Activated naive CD8-positive, alpha-beta T cell treated with anti-CD3 and anti-CD28 coated beads, Interleukin-2, amount 50 U/mL, for 24 hours (primary cell): ENCODE data around the gene IFNAR2.
"Not testable (repeated sequence)": the region's sequence is repeated elsewhere in the genome, so short reads cannot be mapped to it uniquely, and the experiment has no call there.

Experiments used
- ATAC-seq: fragments of 150-1000 bp; cut with Tn5 transposase; one replicate; pipeline ENCODE4 v1.10.0; 2021
- DNase-seq: peaks from one replicate; pipeline ENCODE4 v3.0.0; 2021
- H3K27ac Mint-ChIP-seq: one replicate; pipeline ENCODE4 v1.8.0; 2021; ENCODE audit warnings: mild to moderate bottlenecking, mixed read lengths
- H3K27me3 Mint-ChIP-seq: one replicate; pipeline ENCODE4 v1.8.0; 2021; ENCODE audit warnings: mixed read lengths
- H3K36me3 Mint-ChIP-seq: one replicate; pipeline ENCODE4 v1.8.0; 2021; ENCODE audit warnings: low read depth, mixed read lengths
- H3K4me1 Mint-ChIP-seq: one replicate; pipeline ENCODE4 v1.8.0; 2021; ENCODE audit warnings: mixed read lengths
- H3K4me3 Mint-ChIP-seq: one replicate; pipeline ENCODE4 v1.8.0; 2021; ENCODE audit warnings: mild to moderate bottlenecking, moderate library complexity, mixed read lengths
- H3K9me3 Mint-ChIP-seq: one replicate; pipeline ENCODE4 v1.8.0; 2021; ENCODE audit warnings: mixed read lengths

The IFNAR2 gene

DNA sequence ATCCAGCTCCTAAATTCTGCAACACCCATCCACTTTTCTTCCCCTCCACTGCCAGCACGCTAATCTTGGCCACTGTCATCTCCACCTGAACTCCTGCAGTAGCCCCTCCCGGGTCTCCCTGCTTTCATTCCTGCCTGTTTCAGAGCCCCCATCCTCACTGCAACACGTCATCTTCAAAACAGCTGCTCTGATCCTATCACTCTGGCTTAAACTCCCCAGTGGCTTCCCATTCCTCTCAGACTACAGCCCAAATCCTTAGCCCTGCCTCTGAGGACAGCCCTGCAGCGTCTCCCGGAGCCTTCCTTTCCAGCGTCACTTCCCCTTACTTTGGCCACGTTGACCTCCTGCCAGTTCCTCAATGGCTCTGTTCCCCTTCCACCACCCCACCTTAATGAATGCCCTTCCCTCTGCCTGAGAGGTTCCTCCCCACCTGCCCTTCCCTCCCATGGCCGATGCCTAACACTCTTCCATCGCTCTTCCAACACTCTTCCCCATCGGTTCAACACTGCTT lies 22.9 kb upstream of the IFNAR2 start:
- ATAC-seq (no peak), DNase-seq (no peak)
- no peak overlapping the region for H3K4me3 Mint-ChIP-seq
- H3K4me1 Mint-ChIP-seq: peaks cover 66% of the 10 kb centered on the region
- H3K36me3 Mint-ChIP-seq: no peaks in the 10 kb centered on the region
- no peaks in the 10 kb centered on the region for H3K27me3 Mint-ChIP-seq
- no peak overlapping the region for H3K27ac Mint-ChIP-seq
- H3K9me3 Mint-ChIP-seq: peaks cover 10% of the 10 kb centered on the region

DNA sequence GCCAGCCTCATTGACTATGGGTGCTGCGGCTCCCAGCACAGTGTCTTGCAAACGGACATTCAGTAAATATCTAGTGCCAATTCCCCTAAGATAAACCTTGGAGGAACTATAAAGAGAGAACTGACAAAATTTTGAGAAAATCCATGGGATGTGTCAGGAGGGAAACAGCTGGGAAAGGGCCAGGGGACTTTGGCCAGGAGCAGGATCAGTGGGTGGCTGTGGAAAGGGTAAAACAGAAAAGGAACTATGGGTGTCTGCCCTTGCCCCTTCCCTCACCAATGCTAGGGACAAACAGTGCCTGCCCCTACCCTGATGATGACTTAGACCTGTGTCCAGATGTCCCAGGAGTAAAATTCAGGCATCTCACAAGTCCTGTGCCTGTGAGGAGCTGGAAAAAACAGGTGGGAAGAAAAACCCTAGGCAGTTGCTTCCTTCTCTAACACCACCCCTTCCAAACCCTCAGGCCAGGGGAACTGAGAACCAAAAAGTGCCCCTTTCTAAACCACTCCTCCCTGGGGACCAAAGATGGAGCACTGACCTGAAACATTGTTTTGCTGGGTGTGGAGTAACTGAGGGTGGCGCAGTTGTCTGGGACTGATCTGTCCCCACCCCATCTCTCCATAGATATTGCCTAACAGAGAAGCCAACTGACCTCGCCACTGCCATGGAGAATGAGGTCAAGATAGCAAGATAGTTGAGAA lies 22.1 kb upstream of the IFNAR2 start:
- Mint-ChIP-seq H3K27me3 (no peaks in the 10 kb centered on the region), H3K4me1 (peaks cover 71% of the 10 kb centered on the region), H3K9me3 (peaks cover 10% of the 10 kb centered on the region), H3K27ac (no peak overlapping the region), H3K36me3 (peaks cover 1% of the 10 kb centered on the region), H3K4me3 (no peak overlapping the region)
- DNase-seq (no peak), ATAC-seq (no peak)

GRCh38 chr21:33208534-33208933 lies 21.2 kb upstream of the IFNAR2 start:
- ATAC-seq (no peak), DNase-seq (no peak)
- H3K4me3 Mint-ChIP-seq: no peak overlapping the region
- no peak overlapping the region for H3K27ac Mint-ChIP-seq
- H3K9me3 Mint-ChIP-seq: peaks cover 10% of the 10 kb centered on the region
- peaks cover 71% of the 10 kb centered on the region for H3K4me1 Mint-ChIP-seq
- peaks cover 1% of the 10 kb centered on the region for H3K36me3 Mint-ChIP-seq
- no peaks in the 10 kb centered on the region for H3K27me3 Mint-ChIP-seq

GRCh38 chr21:33211305-33211704 lies 18.4 kb upstream of the IFNAR2 start:
- no peak for ATAC-seq
- H3K27ac Mint-ChIP-seq: no peak overlapping the region
- H3K4me3 Mint-ChIP-seq: no peak overlapping the region
- H3K36me3 Mint-ChIP-seq: peaks cover 1% of the 10 kb centered on the region
- H3K4me1 Mint-ChIP-seq: peaks cover 75% of the 10 kb centered on the region
- peaks cover 14% of the 10 kb centered on the region for H3K9me3 Mint-ChIP-seq
- no peak for DNase-seq
- H3K27me3 Mint-ChIP-seq: no peaks in the 10 kb centered on the region

DNA sequence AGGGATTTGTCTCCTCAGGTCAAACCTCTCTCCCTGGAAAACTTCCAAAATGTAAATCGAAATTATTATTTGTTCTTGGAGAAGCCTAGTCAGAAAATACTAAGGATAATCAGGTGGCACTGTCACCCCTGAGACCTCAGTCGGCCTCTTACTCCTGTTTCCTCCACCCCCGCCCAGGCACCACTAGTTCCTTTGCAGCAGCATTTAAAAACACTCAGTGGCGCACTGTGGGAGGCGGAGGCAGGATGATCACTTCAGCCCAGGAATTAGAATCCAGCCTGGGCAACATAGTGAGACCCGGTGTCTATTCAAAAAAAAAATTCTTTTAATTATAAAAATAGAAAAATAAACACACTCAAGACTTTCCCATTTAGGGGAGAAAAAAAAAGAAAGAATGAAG lies 18.0 kb upstream of the IFNAR2 start:
- no peaks in the 10 kb centered on the region for H3K27me3 Mint-ChIP-seq
- ATAC-seq (no peak), DNase-seq (no peak)
- no peak overlapping the region for H3K27ac Mint-ChIP-seq
- peaks cover 1% of the 10 kb centered on the region for H3K36me3 Mint-ChIP-seq
- H3K4me3 Mint-ChIP-seq: peak overlapping the region; percentile 51
- peaks cover 14% of the 10 kb centered on the region for H3K9me3 Mint-ChIP-seq
- peaks cover 77% of the 10 kb centered on the region for H3K4me1 Mint-ChIP-seq

- Mint-ChIP-seq H3K27ac (peak overlapping the region; percentile 71), H3K4me1 (peaks cover 77% of the 10 kb centered on the region), H3K36me3 (peaks cover 1% of the 10 kb centered on the region), H3K4me3 (peak overlapping the region; percentile 51), H3K9me3 (peaks cover 14% of the 10 kb centered on the region), H3K27me3 (no peaks in the 10 kb centered on the region)
- ATAC-seq (peak; percentile 17), DNase-seq (no peak)
Observed at GRCh38 chr21:33212159-33212851, 17.4 kb upstream of the IFNAR2 start.

GRCh38 chr21:33214056-33214455 lies 15.7 kb upstream of the IFNAR2 start:
- ATAC-seq (no peak), DNase-seq (no peak)
- Mint-ChIP-seq H3K9me3 (peaks cover 8% of the 10 kb centered on the region), H3K4me1 (peaks cover 79% of the 10 kb centered on the region), H3K36me3 (peaks cover 4% of the 10 kb centered on the region), H3K27me3 (no peaks in the 10 kb centered on the region), H3K27ac (peak overlapping the region; percentile 28), H3K4me3 (no peak overlapping the region)

DNA sequence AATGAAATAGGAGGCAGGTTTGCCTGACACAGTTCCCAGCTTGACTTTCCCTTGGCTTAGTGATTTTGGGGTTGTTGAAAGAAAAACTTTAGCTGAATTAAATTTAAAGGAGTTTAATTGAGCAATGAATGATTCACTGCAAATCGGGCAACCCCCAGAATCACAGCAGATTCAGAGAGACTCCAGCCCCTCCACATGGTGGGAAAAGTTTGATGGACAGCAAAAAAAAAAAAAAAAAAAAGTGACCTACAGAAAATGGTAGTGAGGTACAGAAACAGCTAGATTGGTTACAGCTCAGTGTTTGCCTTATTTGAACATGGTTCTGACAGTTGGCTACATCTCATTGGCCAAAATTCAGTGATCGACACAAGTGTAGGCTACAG lies 12.6 kb upstream of the IFNAR2 start:
- DNase-seq (no peak), ATAC-seq (no peak)
- Mint-ChIP-seq H3K36me3 (peaks cover 4% of the 10 kb centered on the region), H3K27me3 (no peaks in the 10 kb centered on the region), H3K9me3 (peaks cover 24% of the 10 kb centered on the region), H3K4me3 (no peak overlapping the region), H3K4me1 (peaks cover 73% of the 10 kb centered on the region), H3K27ac (no peak overlapping the region)

DNA sequence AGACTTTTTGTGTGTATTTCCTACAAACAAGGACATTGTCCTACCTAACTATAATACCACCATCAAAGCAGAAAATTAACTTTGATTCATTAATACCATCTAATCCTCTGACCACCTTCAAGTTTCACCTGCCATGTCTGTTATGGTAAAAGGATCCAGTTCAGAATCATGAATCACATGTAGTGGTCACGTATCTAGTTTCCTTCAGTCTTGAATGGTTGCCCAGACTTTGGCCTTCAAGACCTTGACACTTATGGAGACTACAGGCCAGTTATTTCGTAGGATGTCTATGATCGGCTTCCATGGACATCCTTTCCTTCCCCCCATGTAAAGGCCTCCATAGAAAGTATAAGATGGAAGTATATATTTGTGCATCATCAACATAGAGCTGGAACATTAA lies 10.4 kb upstream of the IFNAR2 start:
- Mint-ChIP-seq H3K27ac (no peak overlapping the region), H3K27me3 (no peaks in the 10 kb centered on the region), H3K9me3 (peaks cover 24% of the 10 kb centered on the region), H3K4me1 (peaks cover 51% of the 10 kb centered on the region), H3K36me3 (peaks cover 4% of the 10 kb centered on the region), H3K4me3 (no peak overlapping the region)
- DNase-seq: no peak
- ATAC-seq: no peak

- H3K27ac Mint-ChIP-seq: no peak overlapping the region
- no peak for ATAC-seq
- H3K27me3 Mint-ChIP-seq: no peaks in the 10 kb centered on the region
- H3K4me3 Mint-ChIP-seq: no peak overlapping the region
- no peak for DNase-seq
- H3K9me3 Mint-ChIP-seq: peaks cover 24% of the 10 kb centered on the region
- peaks cover 4% of the 10 kb centered on the region for H3K36me3 Mint-ChIP-seq
- H3K4me1 Mint-ChIP-seq: peaks cover 47% of the 10 kb centered on the region
Observed at GRCh38 chr21:33219954-33220353, 9.8 kb upstream of the IFNAR2 start.

- not testable (repeated sequence) for ATAC-seq, H3K4me3 Mint-ChIP-seq, H3K27me3 Mint-ChIP-seq, H3K36me3 Mint-ChIP-seq, DNase-seq, H3K27ac Mint-ChIP-seq
- Mint-ChIP-seq H3K4me1 (peaks cover 20% of the 10 kb centered on the region), H3K9me3 (peaks cover 13% of the 10 kb centered on the region)
Observed at GRCh38 chr21:33225376-33225775, 4.4 kb upstream of the IFNAR2 start.

GRCh38 chr21:33228455-33228854 lies 1.3 kb upstream of the IFNAR2 start:
- peaks cover 41% of the 10 kb centered on the region for H3K4me1 Mint-ChIP-seq
- no peak for ATAC-seq
- DNase-seq: no peak
- no peaks in the 10 kb centered on the region for H3K27me3 Mint-ChIP-seq
- H3K9me3 Mint-ChIP-seq: no peaks in the 10 kb centered on the region
- H3K27ac Mint-ChIP-seq: no peak overlapping the region
- peaks cover 20% of the 10 kb centered on the region for H3K36me3 Mint-ChIP-seq
- no peak overlapping the region for H3K4me3 Mint-ChIP-seq

DNA sequence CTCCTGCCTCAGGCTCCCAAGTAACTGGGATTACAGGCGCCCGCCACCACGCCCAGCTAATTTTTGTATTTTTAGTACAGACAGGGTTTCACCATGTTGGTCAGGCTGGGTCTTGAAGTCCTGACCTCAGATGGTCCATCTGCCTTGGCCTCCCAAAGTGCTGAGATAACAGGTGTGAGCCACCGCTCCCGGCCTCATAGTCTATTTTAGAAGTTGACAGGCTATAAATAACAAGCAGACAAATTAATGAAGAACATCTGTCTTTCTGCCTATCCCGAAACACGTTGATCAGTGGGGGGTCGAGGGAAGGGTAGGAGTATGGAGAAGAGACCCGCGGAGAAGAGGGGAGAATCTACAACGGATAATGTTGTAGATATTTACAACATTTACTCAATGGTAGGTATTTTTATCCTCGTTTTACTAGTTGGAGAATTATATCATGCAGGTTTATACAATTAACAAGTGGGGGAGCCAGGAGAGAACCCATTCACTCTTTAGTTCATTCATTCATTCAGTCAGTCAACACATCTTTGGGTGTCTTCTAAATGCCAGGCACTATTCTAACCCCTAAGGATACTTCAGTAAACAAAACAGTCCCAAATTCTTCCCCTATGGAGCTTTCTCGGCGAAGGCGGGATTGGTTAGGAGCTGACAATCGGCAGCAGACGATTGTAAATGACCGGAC lies 497 bp upstream of the IFNAR2 start:
- Mint-ChIP-seq H3K4me1 (peaks cover 48% of the 10 kb centered on the region), H3K27ac (peak overlapping the region; percentile 80), H3K27me3 (no peaks in the 10 kb centered on the region), H3K9me3 (no peaks in the 10 kb centered on the region), H3K4me3 (peak overlapping the region; percentile 90), H3K36me3 (peaks cover 23% of the 10 kb centered on the region)
- DNase-seq: no peak
- no peak for ATAC-seq

DNA sequence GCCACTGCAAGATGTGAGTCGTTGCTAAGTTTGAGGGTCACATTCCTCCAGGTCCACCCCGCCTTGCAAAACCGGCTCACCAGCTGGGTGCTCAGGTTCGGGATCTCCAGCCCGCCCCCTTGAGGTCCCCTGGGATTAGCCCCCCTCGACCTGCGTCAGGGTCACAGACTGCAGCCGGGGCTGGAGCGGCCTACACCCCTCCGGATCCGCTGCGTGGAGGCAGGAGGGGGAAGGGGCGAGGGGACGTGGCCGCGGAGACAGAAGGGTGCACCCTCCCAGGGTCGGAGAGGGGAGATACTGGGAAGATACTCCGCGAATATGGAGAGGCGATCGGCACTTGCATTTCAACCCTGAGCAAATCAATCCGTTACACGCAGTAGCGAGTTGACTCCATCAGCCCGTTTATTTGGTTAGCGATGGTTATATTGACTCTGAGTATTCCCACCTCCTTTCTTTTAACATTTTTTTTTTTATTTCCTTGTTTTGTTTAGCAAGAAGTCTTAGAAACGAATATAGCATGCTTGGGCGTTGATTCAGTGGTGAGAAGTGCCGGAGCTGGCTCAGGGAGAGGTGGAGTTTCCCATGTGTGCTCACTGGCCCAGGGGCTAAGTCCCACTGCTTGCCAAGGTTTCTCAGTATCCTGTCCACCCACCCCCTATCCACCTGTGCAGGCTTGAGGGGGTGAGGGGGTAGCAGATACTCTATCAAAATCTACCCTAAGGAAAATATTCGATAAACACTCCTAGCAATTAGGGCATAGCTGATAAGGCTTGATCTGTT lies 997 bp downstream of the IFNAR2 start:
- Mint-ChIP-seq H3K4me3 (peak overlapping the region; percentile 90), H3K36me3 (peaks cover 28% of the 10 kb centered on the region), H3K27me3 (no peaks in the 10 kb centered on the region), H3K27ac (peak overlapping the region; percentile 95), H3K4me1 (peaks cover 61% of the 10 kb centered on the region), H3K9me3 (no peaks in the 10 kb centered on the region)
- ATAC-seq: peak; percentile 21
- peak; percentile 62 for DNase-seq
